Neuronal stem cell (in vitro differentiated cells): Measurements from ENCODE around the gene FGFR2.

Experiments
- DNase-seq: peaks from one replicate; pipeline ENCODE4 v3.0.0-alpha.2; 2013; ENCODE audit warnings: low spot score
- H2AFZ ChIP-seq: one replicate; pipeline ENCODE4 v1.6.1; 2013; ENCODE audit warnings: mild to moderate bottlenecking, low read length, inconsistent platforms
- H2AK5ac ChIP-seq: 2 replicates; pipeline ENCODE4 v1.6.1; 2013; ENCODE audit warnings: low read depth, mild to moderate bottlenecking, inconsistent platforms, low read length, moderate library complexity, mixed read lengths
- H2BK120ac ChIP-seq: 2 replicates; pipeline ENCODE4 v1.6.1; 2013; ENCODE audit warnings: low read depth, mild to moderate bottlenecking, inconsistent platforms, low read length, moderate library complexity, mixed read lengths
- H2BK12ac ChIP-seq: one replicate; pipeline ENCODE4 v1.6.1; 2013; ENCODE audit warnings: low read length, inconsistent platforms
- H2BK15ac ChIP-seq: 2 replicates; pipeline ENCODE4 v1.6.1; 2013; ENCODE audit warnings: mild to moderate bottlenecking, low read length, inconsistent platforms, mixed read lengths
- H2BK5ac ChIP-seq: one replicate; pipeline ENCODE4 v1.6.1; 2013; ENCODE audit warnings: inconsistent platforms, mild to moderate bottlenecking, low read length, moderate library complexity
- H3K14ac ChIP-seq: one replicate; pipeline ENCODE4 v1.6.1; 2013; ENCODE audit warnings: low read length, inconsistent platforms
- H3K18ac ChIP-seq: 2 replicates; pipeline ENCODE4 v1.6.1; 2013; ENCODE audit warnings: low read length, inconsistent platforms
- H3K23ac ChIP-seq: 2 replicates; pipeline ENCODE4 v1.6.1; 2013; ENCODE audit warnings: low read depth, mild to moderate bottlenecking, mixed read lengths, low read length, inconsistent platforms; ENCODE audit not compliant: poor library complexity
- H3K27ac ChIP-seq: replicated peaks from 3 replicates; pipeline ENCODE4 v1.5.1; 2013; ENCODE audit warnings: low read length, inconsistent platforms
- H3K27me3 ChIP-seq, 3 experiments: 2 replicates each; pipeline ENCODE4 v1.6.1; 2013; ENCODE audit warnings: low read length in 3 of 3, mild to moderate bottlenecking in 2 of 3, inconsistent platforms in 1 of 3, low read depth in 1 of 3, mixed read lengths in 1 of 3, moderate library complexity in 1 of 3; ENCODE audit not compliant: control insufficient read depth in 3 of 3, insufficient read depth in 3 of 3
- H3K36me3 ChIP-seq, 2 donors: replicated peaks in 1 of 2; 2 replicates each; pipeline ENCODE4 v1.6.1; 2013; ENCODE audit warnings: low read length in 2 of 2; ENCODE audit not compliant: control insufficient read depth in 2 of 2, insufficient read depth in 2 of 2
- H3K4ac ChIP-seq: 2 replicates; pipeline ENCODE4 v1.6.1; 2013; ENCODE audit warnings: inconsistent platforms, mild to moderate bottlenecking, low read length, moderate library complexity
- H3K4me1 ChIP-seq, 2 donors: 1 replicate in 1 of 2; 2 replicates in 1 of 2; pipeline ENCODE4 v1.6.1; 2013; ENCODE audit warnings: low read length in 2 of 2, low read depth in 1 of 2; ENCODE audit not compliant: control insufficient read depth in 2 of 2, insufficient read depth in 1 of 2
- H3K4me2 ChIP-seq: one replicate; pipeline ENCODE4 v1.6.1; 2013; ENCODE audit warnings: mild to moderate bottlenecking, low read length, inconsistent platforms; ENCODE audit not compliant: insufficient read depth, poor library complexity, severe bottlenecking
- H3K4me3 ChIP-seq, 2 donors: 2 replicates each; pipeline ENCODE4 v1.5.1; 2013; ENCODE audit warnings: low read length in 2 of 2, mild to moderate bottlenecking in 2 of 2, inconsistent platforms in 1 of 2, moderate library complexity in 1 of 2
- H3K79me1 ChIP-seq: one replicate; pipeline ENCODE4 v1.6.1; 2013; ENCODE audit warnings: low read depth, mild to moderate bottlenecking, inconsistent platforms, low read length, moderate library complexity
- H3K9ac ChIP-seq: one replicate; pipeline ENCODE4 v1.6.1; 2013; ENCODE audit warnings: mild to moderate bottlenecking, low read depth, low read length, inconsistent platforms; ENCODE audit not compliant: poor library complexity
- H3K9me3 ChIP-seq, 2 donors: replicated peaks in 1 of 2; 2 replicates each; pipeline versions ENCODE3 to v1.6.1; 2013; ENCODE audit warnings: low read length in 2 of 2, mild to moderate bottlenecking in 2 of 2, inconsistent platforms in 1 of 2, low read depth in 1 of 2, mixed read lengths in 1 of 2, moderate library complexity in 1 of 2; ENCODE audit not compliant: control insufficient read depth in 2 of 2, insufficient read depth in 1 of 2
- H4K8ac ChIP-seq: one replicate; pipeline ENCODE4 v1.6.1; 2013; ENCODE audit warnings: low read depth, mild to moderate bottlenecking, inconsistent platforms, low read length, moderate library complexity
- H4K91ac ChIP-seq: one replicate; pipeline ENCODE4 v1.6.1; 2013; ENCODE audit warnings: low read length, low read depth, mild to moderate bottlenecking, inconsistent platforms; ENCODE audit not compliant: poor library complexity
- WGBS, 2 donors: extraction: QIAGEN DNeasy Blood & Tissue Kit; methylation state at CpG; one replicate each; pipeline ENCODE4 v1.1.7; 2013; ENCODE audit warnings: missing lambda C conversion rate in 2 of 2, mixed read lengths in 1 of 2; ENCODE audit not compliant: insufficient read length in 2 of 2, insufficient replicate concordance in 1 of 2; ENCODE audit errors: extremely low coverage in 2 of 2; 5-methylcytosine and 5-hydroxymethylcytosine counted together

The FGFR2 gene

DNA sequence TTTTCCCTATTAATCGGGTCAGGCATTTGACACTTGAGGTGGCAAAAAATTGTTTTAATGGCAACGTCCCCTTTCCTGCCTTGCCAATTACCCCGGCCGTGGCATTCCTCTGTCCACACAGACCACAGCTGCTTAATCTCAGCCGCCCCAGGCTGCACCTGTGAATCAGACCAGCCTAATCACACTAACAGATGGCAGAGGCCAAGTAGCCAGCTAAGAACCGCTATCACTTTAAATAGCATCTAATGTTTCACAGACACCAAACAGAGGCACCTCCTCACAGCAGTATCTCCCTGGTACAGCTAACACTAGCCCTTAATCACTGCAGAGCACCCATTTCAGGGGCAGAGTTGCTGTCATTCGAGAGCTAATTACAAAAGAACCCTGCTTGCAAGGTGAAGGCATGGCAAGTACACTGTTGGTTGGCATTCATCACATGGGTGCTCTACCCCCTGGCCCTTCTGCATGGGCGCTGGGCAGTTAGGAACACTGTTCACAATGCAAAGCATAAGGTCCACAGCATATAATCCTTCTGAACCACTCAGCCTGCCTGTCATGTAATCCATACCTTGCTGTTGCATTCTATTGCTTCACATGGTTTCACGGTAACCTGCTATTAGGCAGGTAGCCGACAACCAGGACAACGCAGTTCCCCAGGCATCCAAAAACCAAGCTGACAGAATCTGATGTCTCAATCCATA is 38.8 kb downstream of the FGFR2 start:
- Histone ChIP-seq H3K18ac (no peak overlapping the region), H2BK5ac (no peak overlapping the region), H3K4me2 (no peak overlapping the region), H3K4me3 (no peak overlapping the region), H3K9me3 (no peaks in the 10 kb centered on the region), H2BK12ac (no peak overlapping the region), H2AFZ (no peak overlapping the region), H4K8ac (no peak overlapping the region), H3K27me3 (no peaks in the 10 kb centered on the region), H2BK120ac (no peak overlapping the region), H2AK5ac (no peak overlapping the region), H3K36me3 (no peaks in the 10 kb centered on the region), H2BK15ac (no peak overlapping the region), H3K4me1 (peaks cover 0 to 2% of the 10 kb centered on the region in 2 donors), H3K79me1 (no peaks in the 10 kb centered on the region), H3K4ac (no peak overlapping the region), H3K14ac (no peak overlapping the region), H3K23ac (no peak overlapping the region), H4K91ac (no peak overlapping the region), H3K9ac (no peak overlapping the region), H3K27ac (no peak overlapping the region)
- DNase-seq, result no peak
- no CpG with 5 or more reads among the region's 11 CpGs for WGBS, 2 donors

DNA sequence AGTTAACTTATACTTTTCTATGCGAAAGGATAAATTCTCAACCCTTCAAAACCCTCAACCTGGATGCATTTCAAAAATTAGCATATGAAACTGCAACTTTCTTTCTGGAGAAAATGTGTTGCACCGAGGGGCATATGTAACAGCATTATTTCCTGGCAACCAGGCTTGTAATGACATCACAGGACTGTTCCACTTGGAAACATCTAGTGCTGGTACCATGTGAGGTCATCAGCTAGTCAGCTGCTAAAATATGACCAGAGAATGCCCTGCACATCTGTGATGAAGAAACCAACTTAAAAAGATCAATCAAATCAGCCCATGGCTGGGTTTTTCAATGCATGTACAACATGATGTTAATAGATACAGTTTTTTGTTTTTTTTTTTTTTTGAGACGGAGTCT is 40.0 kb downstream of the FGFR2 start:
- no peak overlapping the region for H2BK12ac ChIP-seq
- H3K14ac ChIP-seq, result no peak overlapping the region
- no CpG with 5 or more reads among the region's 3 CpGs for WGBS, 2 donors

DNA sequence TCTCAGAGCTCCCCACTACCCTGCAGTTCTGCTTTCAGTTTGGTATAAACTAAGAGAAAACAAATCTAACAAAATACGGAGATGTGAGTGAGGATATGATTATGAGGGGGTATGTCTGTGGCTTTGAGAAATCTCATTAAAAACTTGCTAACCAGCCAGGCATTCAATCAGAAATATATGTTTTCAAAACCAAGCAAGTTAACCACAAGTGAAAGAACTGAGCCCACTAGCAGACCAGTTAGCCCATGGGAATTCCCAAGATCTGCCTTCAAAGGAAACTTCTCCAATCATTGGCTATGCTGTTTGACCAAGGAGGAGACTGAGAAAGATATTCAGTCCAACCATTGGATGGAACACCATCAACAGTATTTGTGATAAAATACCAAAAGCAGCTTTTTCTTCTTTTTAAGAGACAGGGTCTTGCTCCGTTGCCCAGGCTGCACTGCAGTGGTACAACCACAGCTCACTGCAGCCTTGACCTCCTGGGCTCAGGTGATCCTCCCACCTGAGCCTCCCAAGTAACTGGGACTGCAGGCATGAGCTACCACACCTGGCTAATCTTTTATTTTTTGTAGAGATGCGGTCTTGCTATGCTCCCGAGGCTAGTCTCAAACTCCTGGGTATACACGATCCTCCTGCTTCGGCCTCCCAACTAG is 41.2 kb downstream of the FGFR2 start:
- WGBS, 2 donors, result no CpG with 5 or more reads among the region's 6 CpGs
- no peak overlapping the region for H3K27ac ChIP-seq

More for the DNA sequence above, 40.0 kb downstream of the FGFR2 start:
- Histone ChIP-seq H3K27me3 (no peaks in the 10 kb centered on the region), H4K91ac (no peak overlapping the region), H3K9ac (no peak overlapping the region), H3K4ac (no peak overlapping the region), H2AK5ac (no peak overlapping the region), H3K27ac (no peak overlapping the region), H3K4me3 (no peak overlapping the region), H2BK120ac (no peak overlapping the region), H3K79me1 (no peaks in the 10 kb centered on the region), H3K4me1 (peaks cover 0 to 4% of the 10 kb centered on the region in 2 donors), H3K9me3 (no peaks in the 10 kb centered on the region), H3K4me2 (no peak overlapping the region), H3K36me3 (no peaks in the 10 kb centered on the region), H4K8ac (no peak overlapping the region), H3K18ac (no peak overlapping the region), H2AFZ (no peak overlapping the region), H3K23ac (no peak overlapping the region), H2BK15ac (no peak overlapping the region), H2BK5ac (no peak overlapping the region)
- DNase-seq, result no peak

DNA sequence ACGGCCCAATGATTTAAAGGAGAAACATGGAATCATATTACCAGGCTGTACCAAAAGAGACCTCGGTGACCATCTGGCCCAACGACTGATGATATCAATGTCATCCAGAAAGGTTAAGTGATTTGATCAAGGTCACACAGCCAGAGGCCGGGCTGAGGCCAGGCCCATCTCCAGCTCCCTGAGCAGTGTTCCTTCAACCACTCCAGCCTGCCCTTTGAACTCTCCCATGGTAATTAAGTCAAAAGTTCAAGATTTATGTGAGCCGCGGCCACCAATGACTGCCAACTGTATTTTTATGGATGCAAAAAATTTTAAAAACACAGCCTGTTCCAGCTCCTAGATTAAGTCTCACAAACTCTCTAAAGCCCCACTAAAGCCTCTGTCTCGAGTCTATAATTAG is 41.8 kb downstream of the FGFR2 start:
- Histone ChIP-seq H2BK12ac (no peak overlapping the region), H3K4me2 (no peak overlapping the region), H3K79me1 (no peaks in the 10 kb centered on the region), H3K27me3 (no peaks in the 10 kb centered on the region), H2AK5ac (no peak overlapping the region), H3K9ac (no peak overlapping the region), H4K8ac (no peak overlapping the region), H4K91ac (no peak overlapping the region), H2AFZ (no peak overlapping the region), H3K4me1 (peaks cover 2 to 9% of the 10 kb centered on the region in 2 donors), H3K9me3 (no peaks in the 10 kb centered on the region), H3K23ac (no peak overlapping the region), H2BK15ac (no peak overlapping the region), H3K27ac (no peak overlapping the region), H3K18ac (no peak overlapping the region), H3K36me3 (no peaks in the 10 kb centered on the region), H3K4ac (no peak overlapping the region), H2BK5ac (no peak overlapping the region), H3K14ac (no peak overlapping the region), H3K4me3 (no peak overlapping the region), H2BK120ac (no peak overlapping the region)
- WGBS, 2 donors, result no CpG with 5 or more reads among the region's 7 CpGs
- DNase-seq, result no peak

More for the DNA sequence above, 41.2 kb downstream of the FGFR2 start:
- no peak overlapping the region for H2BK120ac ChIP-seq
- H3K9me3 ChIP-seq, result no peaks in the 10 kb centered on the region
- H3K9ac ChIP-seq, result no peak overlapping the region
- no peak overlapping the region for H2BK15ac ChIP-seq
- H3K4me1 ChIP-seq, result peaks cover 2 to 9% of the 10 kb centered on the region in 2 donors
- no peak for DNase-seq
- H4K91ac ChIP-seq, result no peak overlapping the region
- no peak overlapping the region for H3K23ac ChIP-seq
- H3K4ac ChIP-seq, result no peak overlapping the region
- H3K79me1 ChIP-seq, result no peaks in the 10 kb centered on the region
- H2AFZ ChIP-seq, result no peak overlapping the region
- H4K8ac ChIP-seq, result no peak overlapping the region
- H2BK5ac ChIP-seq, result no peak overlapping the region
- H3K14ac ChIP-seq, result no peak overlapping the region
- H3K27me3 ChIP-seq, result no peaks in the 10 kb centered on the region
- no peaks in the 10 kb centered on the region for H3K36me3 ChIP-seq
- H3K4me2 ChIP-seq, result no peak overlapping the region
- no peak overlapping the region for H2BK12ac ChIP-seq
- H3K18ac ChIP-seq, result no peak overlapping the region
- no peak overlapping the region for H2AK5ac ChIP-seq
- no peak overlapping the region for H3K4me3 ChIP-seq
